HepG2 (cell line): ENCODE data around the gene CLEC11A. TPM values are rescaled to one million over a fixed set of nuclear protein-coding genes. Genes with fewer than 3 reads are reported as not detected.

Experiments
- ATAC-seq: fragments of 200-7000 bp; cut with Tn5 transposase; 3 replicates; pipeline ENCODE4 v1.9.1; 2020; ENCODE audit warnings: mild to moderate bottlenecking, moderate library complexity
- BruUV-seq: library from RNA; stranded (reverse); fragments of 400-500 nt; replicated peaks from 2 replicates; lab custom pipeline; 2021; lab: Mats Ljungman, UMichigan
- CTCF ChIA-PET: fragments of 300-600 bp; formaldehyde crosslinking; extraction: SDS; loops from one replicate; lab custom pipeline; 2021; ENCODE audit warnings: low total read pairs, inconsistent platforms, low intra/inter-chr PET ratio; lab: Yijun Ruan, JAX
- POLR2A ChIA-PET: fragments of 350-600 bp; sonication (Branson Sonifier 250); formaldehyde crosslinking; loops from one replicate; lab custom pipeline; 2020; ENCODE audit warnings: antibody characterized with exemption, inconsistent platforms; lab: Yijun Ruan, JAX
- DNase-seq: peaks from one replicate; pipeline ENCODE4 v3.0.0-alpha.2; 2015; ENCODE audit warnings: low spot score
- FAIRE-seq: peaks from 3 replicates; lab custom pipeline; 2011; peaks lifted over from hg19 to GRCh38; lab: Jason Lieb, UNC
- H2AFZ ChIP-seq: one replicate; pipeline ENCODE4 v1.6.1; 2011; ENCODE audit warnings: low read length, inconsistent platforms
- H3K27ac ChIP-seq: fragments of 300-600 bp; 3 replicates; pipeline ENCODE4 v1.8.0; 2011; ENCODE audit warnings: mixed run types, mild to moderate bottlenecking, mixed read lengths, low read length, inconsistent platforms; ENCODE audit not compliant: insufficient read depth; ENCODE audit errors: extremely low read length
- H3K27me3 ChIP-seq, 2 experiments: fragments of 200-600 bp in 1 of 2; 2 replicates in 1 of 2; 3 replicates in 1 of 2; pipeline versions ENCODE4 v1.6.0 to v1.8.0; 2011; ENCODE audit warnings: low read length in 2 of 2, mild to moderate bottlenecking in 2 of 2, moderate library complexity in 2 of 2, inconsistent platforms in 1 of 2; ENCODE audit not compliant: insufficient read depth in 2 of 2, control insufficient read depth in 1 of 2
- H3K36me3 ChIP-seq, 2 experiments: fragments of 200-600 bp in 1 of 2; replicated peaks in 1 of 2; 2 replicates in 1 of 2; 3 replicates in 1 of 2; pipeline versions ENCODE4 v1.5.1 to v1.8.0; 2011; ENCODE audit warnings: low read length in 2 of 2, inconsistent platforms in 1 of 2; ENCODE audit not compliant: insufficient read depth in 2 of 2, control insufficient read depth in 1 of 2
- H3K4me1 ChIP-seq: 2 replicates; pipeline ENCODE4 v1.5.1; 2012; ENCODE audit warnings: low read length, inconsistent platforms; ENCODE audit not compliant: insufficient read depth
- H3K4me2 ChIP-seq: 2 replicates; pipeline ENCODE4 v1.6.0; 2011; ENCODE audit warnings: low read depth, low read length, inconsistent platforms
- H3K4me3 ChIP-seq, 3 experiments: fragments of 200-600 bp in 1 of 3; sonication (generic), shearing (Covaris generic) in 1 of 3; replicated peaks in 1 of 3; 2 replicates each; pipeline ENCODE4 v1.5.1; 2011 to 2016; ENCODE audit warnings: low read length in 3 of 3, inconsistent platforms in 2 of 3, low read depth in 2 of 3, mild to moderate bottlenecking in 2 of 3, control low read depth in 1 of 3, mixed read lengths in 1 of 3; ENCODE audit not compliant: insufficient read depth in 1 of 3
- H3K79me2 ChIP-seq: one replicate; pipeline ENCODE4 v1.6.1; 2011; ENCODE audit warnings: low read length, inconsistent platforms; ENCODE audit not compliant: insufficient read depth
- H3K9ac ChIP-seq: 2 replicates; pipeline ENCODE4 v1.6.0; 2011; ENCODE audit warnings: mild to moderate bottlenecking, low read depth, low read length, inconsistent platforms; ENCODE audit not compliant: insufficient read depth
- H3K9me3 ChIP-seq: 2 replicates; pipeline ENCODE4 v1.5.1; 2012; ENCODE audit warnings: mild to moderate bottlenecking, low read length
- H4K20me1 ChIP-seq: 2 replicates; pipeline ENCODE4 v1.6.0; 2011; ENCODE audit warnings: inconsistent platforms, mild to moderate bottlenecking, low read length, moderate library complexity; ENCODE audit not compliant: insufficient read depth
- ERF ChIP-seq: IDR thresholded peaks from 2 replicates; pipeline ENCODE4 v1.6.1; 2018; ENCODE audit warnings: missing biosample characterization, missing genetic modification reagents
- FOXJ3 ChIP-seq: sonication (generic); formaldehyde crosslinking; IDR thresholded peaks from 2 replicates; pipeline ENCODE4 v1.4.0; 2020; ENCODE audit warnings: missing genetic modification reagents, mild to moderate bottlenecking, borderline replicate concordance
- KLF9 ChIP-seq: IDR thresholded peaks from 2 replicates; pipeline ENCODE4 v1.6.1; 2016; ENCODE audit warnings: low read depth
- MIER2 ChIP-seq: IDR thresholded peaks from 2 replicates; pipeline ENCODE4 v1.6.1; 2016; ENCODE audit warnings: missing biosample characterization, missing genetic modification reagents
- PLRG1 ChIP-seq: fragments of 450-650 bp; conservative IDR thresholded peaks from 2 replicates; pipeline ENCODE4 v1.6.1; 2016
- SETDB1 ChIP-seq: sonication (generic); formaldehyde crosslinking; IDR thresholded peaks from 2 replicates; pipeline ENCODE4 v1.5.1; 2020; ENCODE audit warnings: missing genetic modification reagents, mild to moderate bottlenecking, borderline replicate concordance
- SMYD3 ChIP-seq: sonication (generic); formaldehyde crosslinking; IDR thresholded peaks from 2 replicates; pipeline ENCODE4 v1.8.1; 2023; ENCODE audit warnings: mild to moderate bottlenecking, missing genetic modification reagents
- TBL1XR1 ChIP-seq: fragments of 150-350 bp; IDR thresholded peaks from 2 replicates; pipeline ENCODE4 v1.6.1; 2014; ENCODE audit warnings: borderline replicate concordance, low read length; ENCODE audit not compliant: partially characterized antibody
- ZBTB3 ChIP-seq: sonication (generic); formaldehyde crosslinking; IDR thresholded peaks from 2 replicates; pipeline ENCODE4 v1.4.0; 2020; ENCODE audit warnings: low read depth, mild to moderate bottlenecking, moderate library complexity, missing genetic modification reagents, borderline replicate concordance
- ZNF235 ChIP-seq: sonication (generic); formaldehyde crosslinking; IDR thresholded peaks from 2 replicates; pipeline ENCODE4 v1.8.1; 2023; ENCODE audit warnings: mild to moderate bottlenecking, missing genetic modification reagents, borderline replicate concordance
- ZNF335 ChIP-seq: sonication (generic); formaldehyde crosslinking; IDR thresholded peaks from 2 replicates; pipeline ENCODE4 v1.4.0; 2020; ENCODE audit warnings: missing genetic modification reagents
- ZNF616 ChIP-seq: sonication (generic); formaldehyde crosslinking; IDR thresholded peaks from 2 replicates; pipeline ENCODE4 v1.5.0; 2020; ENCODE audit warnings: low read depth, mild to moderate bottlenecking, missing genetic modification reagents
- WGBS: methylation state at CpG from one replicate; pipeline ENCODE4 v1.1.6; 2017; ENCODE audit warnings: low lambda C conversion rate; 5-methylcytosine and 5-hydroxymethylcytosine counted together
- in situ Hi-C: cut with HindIII; loops from 2 replicates; pipeline ENCODE4 v1.10.0; 2017; ENCODE audit warnings: low pct_unique_long_range_greater_than_20kb; ENCODE audit not compliant: extremely low pct_ligation_motif_present
- intact Hi-C: fragments of 100-400 bp; cut with micrococcal nuclease; formaldehyde crosslinking; loops from one replicate; pipeline ENCODE4 v1.10.0; 2022; ENCODE audit not compliant: unreplicated experiment
- polyA plus RNA-seq, 8 experiments: library from polyadenylated mRNA; depleted of rRNA in 3 of 8; stranded (reverse) in 7 of 8; unstranded in 1 of 8; fragments of >200 nt; fragmentation: Illumina TruSeq in 4 of 8; extraction: Trizol in 4 of 8; gene quantifications; 2 replicates each; pipeline versions ENCODE4 v1.2.1 to v1.2.3, GENCODE V29; 2011 to 2016; ENCODE audit warnings: low read depth in 4 of 8, missing spikeins in 1 of 8, mixed read lengths in 1 of 8; ENCODE audit not compliant: insufficient read depth in 1 of 8
- total RNA-seq, 5 experiments: library from RNA; depleted of rRNA; stranded (reverse); fragments of >200 nt; fragmentation: Illumina TruSeq; extraction: Trizol; gene quantifications; 2 replicates each; pipeline ENCODE4 v1.2.3, GENCODE V29; 2016; ENCODE audit warnings: low read depth in 1 of 5
- TF ChIP-seq, protein P1 (sequence below): IDR thresholded peaks from 2 replicates; pipeline ENCODE4 v1.6.1; 2016; ENCODE audit warnings: low read depth
- TF ChIP-seq, protein P2 (sequence below): sonication (generic); formaldehyde crosslinking; IDR thresholded peaks from 2 replicates; pipeline ENCODE4 v1.5.0; 2020; ENCODE audit warnings: mild to moderate bottlenecking, missing genetic modification reagents
- TF ChIP-seq, protein P3 (sequence below): sonication (generic); formaldehyde crosslinking; conservative IDR thresholded peaks from 2 replicates; pipeline ENCODE4 v1.8.0; 2022; ENCODE audit warnings: low read depth, missing genetic modification reagents
- TF ChIP-seq, protein P4 (sequence below): sonication (generic); formaldehyde crosslinking; IDR thresholded peaks from 2 replicates; pipeline ENCODE4 v1.4.0; 2020; ENCODE audit warnings: missing genetic modification reagents, low read depth, mild to moderate bottlenecking, borderline replicate concordance

CLEC11A gene
- total and polyA plus RNA-seq, 2 of the 13 experiments (the other 11 are each of a cell fraction or from before 2014, with no cell fraction given), result not detected

DNA sequence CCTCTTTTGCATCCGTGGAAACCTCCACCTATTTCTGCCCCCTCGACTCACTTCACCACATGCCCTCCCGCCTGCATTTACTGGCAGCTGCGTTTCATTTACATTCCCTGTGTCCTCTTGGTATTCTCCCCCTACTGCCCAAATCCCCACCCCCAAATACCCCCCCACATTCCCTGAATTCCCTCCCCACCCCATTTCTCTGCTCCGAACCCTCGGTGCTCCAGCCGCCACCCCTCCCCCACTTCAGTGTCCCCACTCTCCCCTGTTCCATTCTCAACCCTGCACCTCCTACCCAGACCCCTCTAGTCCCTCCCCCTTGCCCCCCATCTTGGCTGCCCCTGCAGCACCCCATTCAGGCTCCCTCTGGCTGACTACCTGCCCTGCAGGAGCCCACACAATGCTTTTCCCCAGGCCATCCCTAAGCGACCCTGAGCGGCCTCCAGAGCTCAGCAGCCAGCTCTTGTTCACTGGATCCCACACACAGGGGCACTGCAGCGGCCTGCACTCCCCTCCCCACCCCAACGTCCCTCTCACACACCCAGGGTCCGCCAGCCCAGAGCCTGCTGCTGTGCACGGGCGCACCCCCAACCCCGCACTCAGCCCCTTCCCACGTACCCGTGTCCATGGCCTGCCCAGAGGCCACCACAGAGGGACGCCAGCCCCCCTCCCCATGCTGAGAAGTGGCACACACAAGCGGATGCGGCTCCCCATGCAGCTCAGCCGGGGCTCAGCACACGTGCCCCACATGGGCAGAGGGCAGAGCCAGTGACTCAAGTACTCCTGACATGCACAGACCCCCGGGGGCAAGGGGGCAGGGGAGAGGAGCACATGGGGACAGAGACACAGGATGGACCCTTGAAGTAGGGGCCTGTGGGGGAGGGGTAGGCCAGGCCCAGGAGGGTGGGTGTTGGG is 29.8 kb upstream of the CLEC11A start (continued):
- TF ChIP-seq, protein P1, sequence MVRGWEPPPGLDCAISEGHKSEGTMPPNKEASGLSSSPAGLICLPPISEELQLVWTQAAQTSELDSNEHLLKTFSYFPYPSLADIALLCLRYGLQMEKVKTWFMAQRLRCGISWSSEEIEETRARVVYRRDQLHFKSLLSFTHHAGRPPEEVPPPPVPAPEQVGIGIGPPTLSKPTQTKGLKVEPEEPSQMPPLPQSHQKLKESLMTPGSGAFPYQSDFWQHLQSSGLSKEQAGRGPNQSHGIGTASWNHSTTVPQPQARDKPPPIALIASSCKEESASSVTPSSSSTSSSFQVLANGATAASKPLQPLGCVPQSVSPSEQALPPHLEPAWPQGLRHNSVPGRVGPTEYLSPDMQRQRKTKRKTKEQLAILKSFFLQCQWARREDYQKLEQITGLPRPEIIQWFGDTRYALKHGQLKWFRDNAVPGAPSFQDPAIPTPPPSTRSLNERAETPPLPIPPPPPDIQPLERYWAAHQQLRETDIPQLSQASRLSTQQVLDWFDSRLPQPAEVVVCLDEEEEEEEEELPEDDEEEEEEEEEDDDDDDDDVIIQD, result no peak
- TF ChIP-seq, protein P2, sequence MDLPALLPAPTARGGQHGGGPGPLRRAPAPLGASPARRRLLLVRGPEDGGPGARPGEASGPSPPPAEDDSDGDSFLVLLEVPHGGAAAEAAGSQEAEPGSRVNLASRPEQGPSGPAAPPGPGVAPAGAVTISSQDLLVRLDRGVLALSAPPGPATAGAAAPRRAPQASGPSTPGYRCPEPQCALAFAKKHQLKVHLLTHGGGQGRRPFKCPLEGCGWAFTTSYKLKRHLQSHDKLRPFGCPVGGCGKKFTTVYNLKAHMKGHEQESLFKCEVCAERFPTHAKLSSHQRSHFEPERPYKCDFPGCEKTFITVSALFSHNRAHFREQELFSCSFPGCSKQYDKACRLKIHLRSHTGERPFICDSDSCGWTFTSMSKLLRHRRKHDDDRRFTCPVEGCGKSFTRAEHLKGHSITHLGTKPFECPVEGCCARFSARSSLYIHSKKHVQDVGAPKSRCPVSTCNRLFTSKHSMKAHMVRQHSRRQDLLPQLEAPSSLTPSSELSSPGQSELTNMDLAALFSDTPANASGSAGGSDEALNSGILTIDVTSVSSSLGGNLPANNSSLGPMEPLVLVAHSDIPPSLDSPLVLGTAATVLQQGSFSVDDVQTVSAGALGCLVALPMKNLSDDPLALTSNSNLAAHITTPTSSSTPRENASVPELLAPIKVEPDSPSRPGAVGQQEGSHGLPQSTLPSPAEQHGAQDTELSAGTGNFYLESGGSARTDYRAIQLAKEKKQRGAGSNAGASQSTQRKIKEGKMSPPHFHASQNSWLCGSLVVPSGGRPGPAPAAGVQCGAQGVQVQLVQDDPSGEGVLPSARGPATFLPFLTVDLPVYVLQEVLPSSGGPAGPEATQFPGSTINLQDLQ (CRISPR knock-in tag), result no peak
- no peak for TF ChIP-seq ZBTB3 (CRISPR knock-in tag)

DNA sequence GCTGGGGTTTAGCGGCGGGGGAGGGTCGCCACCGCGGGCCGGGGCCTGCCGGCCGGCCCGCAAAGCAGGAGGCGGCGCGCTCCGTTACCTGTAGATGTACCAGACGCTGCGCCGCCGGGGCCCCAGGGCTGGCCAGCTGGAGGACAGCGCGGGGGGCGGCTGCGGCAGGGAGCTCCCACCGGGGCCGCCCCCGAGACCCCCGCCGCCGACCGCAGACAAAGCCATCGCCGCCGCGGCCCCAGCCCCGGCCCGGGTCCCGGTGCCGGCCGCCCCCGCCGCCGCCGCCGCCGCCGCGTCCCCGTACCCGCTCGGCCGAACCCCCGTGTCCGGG is 28.4 kb upstream of the CLEC11A start:
- Histone ChIP-seq H2AFZ (no peak overlapping the region), H4K20me1 (no peaks in the 10 kb centered on the region), H3K36me3 (no peaks in the 10 kb centered on the region), H3K79me2 (no peaks in the 10 kb centered on the region), H3K27ac (no peak overlapping the region), H3K9ac (no peak overlapping the region), H3K4me3 (no peak overlapping the region), H3K27me3 (peaks cover 0 to 2% of the 10 kb centered on the region in 2 experiments; a peak in 2 of 5 replicates), H3K4me2 (no peak overlapping the region), H3K9me3 (no peaks in the 10 kb centered on the region), H3K4me1 (no peaks in the 10 kb centered on the region)
- WGBS, result 4% methylated on average over 9 of the region's 51 CpGs
- BruUV-seq, result no TSS peak
- FAIRE-seq (no peak), DNase-seq (no peak), ATAC-seq (no peak)
- in situ Hi-C loops, result no loop called here
- POLR2A ChIA-PET, result no interaction called here
- CTCF ChIA-PET, result no interaction called here
- intact Hi-C loops, result no loop called here
- TF ChIP-seq KLF9 (CRISPR knock-in tag), result no peak
- TF ChIP-seq TBL1XR1, result no peak
- no peak for TF ChIP-seq ERF
- TF ChIP-seq, protein P3, sequence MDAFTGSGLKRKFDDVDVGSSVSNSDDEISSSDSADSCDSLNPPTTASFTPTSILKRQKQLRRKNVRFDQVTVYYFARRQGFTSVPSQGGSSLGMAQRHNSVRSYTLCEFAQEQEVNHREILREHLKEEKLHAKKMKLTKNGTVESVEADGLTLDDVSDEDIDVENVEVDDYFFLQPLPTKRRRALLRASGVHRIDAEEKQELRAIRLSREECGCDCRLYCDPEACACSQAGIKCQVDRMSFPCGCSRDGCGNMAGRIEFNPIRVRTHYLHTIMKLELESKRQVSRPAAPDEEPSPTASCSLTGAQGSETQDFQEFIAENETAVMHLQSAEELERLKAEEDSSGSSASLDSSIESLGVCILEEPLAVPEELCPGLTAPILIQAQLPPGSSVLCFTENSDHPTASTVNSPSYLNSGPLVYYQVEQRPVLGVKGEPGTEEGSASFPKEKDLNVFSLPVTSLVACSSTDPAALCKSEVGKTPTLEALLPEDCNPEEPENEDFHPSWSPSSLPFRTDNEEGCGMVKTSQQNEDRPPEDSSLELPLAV, result no peak
- TF ChIP-seq MIER2 (CRISPR knock-in tag), result no peak
- TF ChIP-seq PLRG1, result no peak
- TF ChIP-seq FOXJ3 (CRISPR knock-in tag), result no peak
- TF ChIP-seq ZNF235 (CRISPR knock-in tag), result no peak
- TF ChIP-seq ZNF335 (CRISPR knock-in tag), result no peak
- no peak for TF ChIP-seq SETDB1 (CRISPR knock-in tag)
- TF ChIP-seq ZNF616 (CRISPR knock-in tag), result no peak
- TF ChIP-seq SMYD3 (CRISPR knock-in tag), result no peak
- TF ChIP-seq, protein P4, sequence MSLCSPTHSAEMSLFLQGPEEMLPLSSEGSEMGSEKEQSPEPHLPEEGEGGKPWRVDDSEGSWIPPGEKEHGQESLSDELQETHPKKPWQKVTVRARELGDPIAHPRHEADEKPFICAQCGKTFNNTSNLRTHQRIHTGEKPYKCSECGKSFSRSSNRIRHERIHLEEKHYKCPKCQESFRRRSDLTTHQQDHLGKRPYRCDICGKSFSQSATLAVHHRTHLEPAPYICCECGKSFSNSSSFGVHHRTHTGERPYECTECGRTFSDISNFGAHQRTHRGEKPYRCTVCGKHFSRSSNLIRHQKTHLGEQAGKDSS, result no peak
